Muscle layer of duodenum (tissue), 2 donors: ENCODE measurements around the gene BRD3OS.

Experiments
- H3K27ac ChIP-seq: one replicate; pipeline ENCODE4 v1.7.0; 2013; ENCODE audit warnings: mild to moderate bottlenecking, low read length
- H3K27me3 ChIP-seq: one replicate; pipeline ENCODE4 v1.7.0; 2013; ENCODE audit warnings: low read depth, mild to moderate bottlenecking, control low read depth, low read length
- H3K36me3 ChIP-seq, 2 donors: one replicate each; pipeline ENCODE4 v1.7.0; 2013; ENCODE audit warnings: low read length in 2 of 2, control low read depth in 1 of 2, mild to moderate bottlenecking in 1 of 2; ENCODE audit not compliant: insufficient read depth in 2 of 2, control insufficient read depth in 1 of 2
- H3K4me1 ChIP-seq, 2 donors: one replicate each; pipeline ENCODE4 v1.7.0; 2013; ENCODE audit warnings: low read length in 2 of 2, mild to moderate bottlenecking in 2 of 2, control low read depth in 1 of 2, moderate library complexity in 1 of 2; ENCODE audit not compliant: insufficient read depth in 2 of 2, control insufficient read depth in 1 of 2
- H3K4me3 ChIP-seq, 2 donors: one replicate each; pipeline ENCODE4 v1.7.0; 2013; ENCODE audit warnings: low read length in 2 of 2, low read depth in 1 of 2, mild to moderate bottlenecking in 1 of 2
- H3K9me3 ChIP-seq, 2 donors: one replicate each; pipeline ENCODE4 v1.7.0; 2013; ENCODE audit warnings: low read length in 2 of 2, control low read depth in 1 of 2, mild to moderate bottlenecking in 1 of 2; ENCODE audit not compliant: control insufficient read depth in 1 of 2
- donor health status: healthy.

Gene BRD3OS

GRCh38 chr9:133990366-133991213 lies 34.7 kb upstream of the BRD3OS start:
- Histone ChIP-seq H3K36me3 (peaks cover 0 to 5% of the 10 kb centered on the region in 2 donors), H3K27me3 (no peaks in the 10 kb centered on the region), H3K4me1 (peaks cover 7 to 31% of the 10 kb centered on the region in 2 donors), H3K4me3 (peak overlapping the region; percentile 48 to 62), H3K9me3 (no peaks in the 10 kb centered on the region), H3K27ac (peak overlapping the region; percentile 51)

- Histone ChIP-seq H3K27ac (peak overlapping the region; percentile 51), H3K27me3 (no peaks in the 10 kb centered on the region), H3K4me1 (peaks cover 7 to 31% of the 10 kb centered on the region in 2 donors), H3K36me3 (peaks cover 0 to 5% of the 10 kb centered on the region in 2 donors), H3K4me3 (peak overlapping the region; percentile 48 to 62), H3K9me3 (no peaks in the 10 kb centered on the region)
Observed at GRCh38 chr9:133991214-133991921, 33.9 kb upstream of the BRD3OS start.

- H3K36me3 ChIP-seq, result peaks cover 0 to 5% of the 10 kb centered on the region in 2 donors
- peak within 1 kb of the TSS; percentile 67 to 84 for H3K4me3 ChIP-seq
- H3K4me1 ChIP-seq, result peaks cover 7 to 31% of the 10 kb centered on the region in 2 donors
- H3K9me3 ChIP-seq, result no peaks in the 10 kb centered on the region
- H3K27ac ChIP-seq, result peak within 1 kb of the TSS; percentile 78
- H3K27me3 ChIP-seq, result no peaks in the 10 kb centered on the region
Observed at GRCh38 chr9:133991964-133992779, 33.1 kb upstream of the BRD3OS start, which contains the start of gene VAV2. Gene VAV2, minus strand, starts transcription at chr9:133992324. Its CDS starts 46 bp downstream, at chr9:133992278.

GRCh38 chr9:133992780-133993634 lies 32.3 kb upstream of the BRD3OS start:
- no peaks in the 10 kb centered on the region for H3K27me3 ChIP-seq
- H3K4me1 ChIP-seq, result peaks cover 7 to 31% of the 10 kb centered on the region in 2 donors
- no peaks in the 10 kb centered on the region for H3K9me3 ChIP-seq
- peak overlapping the region; percentile 67 to 84 for H3K4me3 ChIP-seq
- peaks cover 0 to 5% of the 10 kb centered on the region in 2 donors for H3K36me3 ChIP-seq
- peak overlapping the region; percentile 78 for H3K27ac ChIP-seq

GRCh38 chr9:133993635-133994253 lies 31.5 kb upstream of the BRD3OS start:
- H3K4me3 ChIP-seq, result peak overlapping the region; percentile 67 to 84
- no peaks in the 10 kb centered on the region for H3K27me3 ChIP-seq
- H3K4me1 ChIP-seq, result peaks cover 7 to 31% of the 10 kb centered on the region in 2 donors
- H3K36me3 ChIP-seq, result peaks cover 0 to 5% of the 10 kb centered on the region in 2 donors
- no peaks in the 10 kb centered on the region for H3K9me3 ChIP-seq
- H3K27ac ChIP-seq, result no peak overlapping the region

GRCh38 chr9:133994353-133995011 lies 30.8 kb upstream of the BRD3OS start:
- H3K9me3 ChIP-seq, result no peaks in the 10 kb centered on the region
- peaks cover 7 to 31% of the 10 kb centered on the region in 2 donors for H3K4me1 ChIP-seq
- no peak overlapping the region for H3K27ac ChIP-seq
- peaks cover 0 to 5% of the 10 kb centered on the region in 2 donors for H3K36me3 ChIP-seq
- no peaks in the 10 kb centered on the region for H3K27me3 ChIP-seq
- no peak overlapping the region for H3K4me3 ChIP-seq

GRCh38 chr9:133995012-133995896 lies 30.0 kb upstream of the BRD3OS start:
- no peak overlapping the region for H3K27ac ChIP-seq
- no peak overlapping the region for H3K4me3 ChIP-seq
- H3K4me1 ChIP-seq, result peaks cover 7 to 24% of the 10 kb centered on the region in 2 donors
- H3K9me3 ChIP-seq, result no peaks in the 10 kb centered on the region
- H3K36me3 ChIP-seq, result peaks cover 0 to 5% of the 10 kb centered on the region in 2 donors
- no peaks in the 10 kb centered on the region for H3K27me3 ChIP-seq

- H3K27me3 ChIP-seq, result no peaks in the 10 kb centered on the region
- H3K27ac ChIP-seq, result no peak overlapping the region
- H3K36me3 ChIP-seq, result peaks cover 0 to 5% of the 10 kb centered on the region in 2 donors
- peaks cover 7 to 14% of the 10 kb centered on the region in 2 donors for H3K4me1 ChIP-seq
- no peak overlapping the region for H3K4me3 ChIP-seq
- no peaks in the 10 kb centered on the region for H3K9me3 ChIP-seq
Observed at GRCh38 chr9:133996531-133997520, 28.5 kb upstream of the BRD3OS start.
